Astrocyte of the spinal cord (primary cell): Measurements from ENCODE around the gene ISOC1.

Source experiments
- DNase-seq: peaks from one replicate; pipeline ENCODE4 v3.0.0; 2011; ENCODE audit warnings: low read depth, low spot score
- H3K4me3 ChIP-seq: 2 replicates; pipeline ENCODE4 v1.5.1; 2011; ENCODE audit warnings: low read depth, mild to moderate bottlenecking, low read length, moderate library complexity
- CTCF ChIP-seq: IDR thresholded peaks from 2 replicates; pipeline ENCODE4 v1.5.1; 2012; ENCODE audit warnings: low read depth, mild to moderate bottlenecking, low read length, inconsistent platforms
- in situ Hi-C: cut with HindIII; loops from 2 replicates; pipeline ENCODE4 v1.10.0; 2017; ENCODE audit warnings: low sequenced_read_pairs

The ISOC1 gene

GRCh38 chr5:129099184-129099569 lies 4.6 kb downstream of the ISOC1 start:
- no peak for TF ChIP-seq CTCF
- no peak for DNase-seq
- in situ Hi-C loops, result no loop called here
- H3K4me3 ChIP-seq, result no peak overlapping the region

GRCh38 chr5:129101794-129102193 lies 7.2 kb downstream of the ISOC1 start:
- H3K4me3 ChIP-seq, result no peak overlapping the region
- DNase-seq, result no peak
- no peak for TF ChIP-seq CTCF
- in situ Hi-C loops, result no loop called here

- in situ Hi-C loops, result no loop called here
- DNase-seq, result no peak
- H3K4me3 ChIP-seq, result no peak overlapping the region
- TF ChIP-seq CTCF, result no peak
Observed at GRCh38 chr5:129103397-129103796, 8.8 kb downstream of the ISOC1 start.

GRCh38 chr5:129104915-129105455 lies 10.4 kb downstream of the ISOC1 start:
- in situ Hi-C loops, result no loop called here
- TF ChIP-seq CTCF, result no peak
- no peak for DNase-seq
- H3K4me3 ChIP-seq, result no peak overlapping the region

GRCh38 chr5:129107637-129108036 lies 13.1 kb downstream of the ISOC1 start:
- no peak for TF ChIP-seq CTCF
- no peak overlapping the region for H3K4me3 ChIP-seq
- in situ Hi-C loops, result no loop called here
- DNase-seq, result no peak

- no peak for TF ChIP-seq CTCF
- DNase-seq, result no peak
- in situ Hi-C loops, result no loop called here
- H3K4me3 ChIP-seq, result no peak overlapping the region
Observed at GRCh38 chr5:129110742-129111141, 16.2 kb downstream of the ISOC1 start.

- DNase-seq, result no peak
- in situ Hi-C loops, result no loop called here
- TF ChIP-seq CTCF, result no peak
- H3K4me3 ChIP-seq, result no peak overlapping the region
Observed at GRCh38 chr5:129111351-129111750, 16.8 kb downstream of the ISOC1 start.
